H54 (cell line): Measurements from ENCODE around the gene RSF1.

ENCODE experiments used
- DNase-seq: peaks from one replicate; pipeline ENCODE4 v3.0.0; 2011; ENCODE audit warnings: low spot score, mixed read lengths; ENCODE audit not compliant: insufficient read length
- FAIRE-seq: peaks from 3 replicates; lab custom pipeline; 2011; peaks lifted over from hg19 to GRCh38; lab: Jason Lieb, UNC
- POLR2A ChIP-seq: IDR thresholded peaks from 2 replicates; pipeline ENCODE4 v1.6.1; 2011; ENCODE audit warnings: low read depth, mild to moderate bottlenecking, low read length

RSF1 gene

DNA sequence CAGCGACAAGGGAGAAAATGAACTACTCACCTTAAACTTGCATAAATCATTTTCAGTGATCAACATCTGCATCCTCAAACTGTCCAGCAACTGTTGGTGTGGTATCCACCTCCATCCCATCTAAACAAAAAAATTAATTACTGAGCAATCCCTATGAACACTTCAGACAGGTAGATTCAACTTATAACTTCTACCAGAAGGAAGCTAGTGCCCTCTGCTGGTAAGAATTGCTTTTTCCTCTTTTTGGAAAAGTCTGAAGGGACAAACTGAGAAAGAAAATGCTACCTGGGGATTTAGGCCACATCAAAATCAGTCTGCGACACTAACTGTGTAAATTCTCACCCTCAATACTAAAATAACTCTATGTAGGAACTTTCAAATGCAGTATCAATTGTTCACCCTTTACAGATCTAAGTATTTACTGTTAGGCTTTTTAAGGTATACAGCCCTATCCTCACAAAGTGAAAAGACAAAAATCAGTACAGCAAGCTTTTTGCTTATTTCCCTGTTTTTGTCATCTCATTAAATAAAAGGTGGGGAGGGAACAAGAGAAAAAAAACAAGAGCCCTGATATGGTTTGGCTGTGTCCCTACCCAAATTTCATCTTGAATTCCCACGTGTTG is 200.8 kb downstream of the RSF1 start:
- FAIRE-seq (no peak), DNase-seq (no peak)
- TF ChIP-seq POLR2A = no peak

DNA sequence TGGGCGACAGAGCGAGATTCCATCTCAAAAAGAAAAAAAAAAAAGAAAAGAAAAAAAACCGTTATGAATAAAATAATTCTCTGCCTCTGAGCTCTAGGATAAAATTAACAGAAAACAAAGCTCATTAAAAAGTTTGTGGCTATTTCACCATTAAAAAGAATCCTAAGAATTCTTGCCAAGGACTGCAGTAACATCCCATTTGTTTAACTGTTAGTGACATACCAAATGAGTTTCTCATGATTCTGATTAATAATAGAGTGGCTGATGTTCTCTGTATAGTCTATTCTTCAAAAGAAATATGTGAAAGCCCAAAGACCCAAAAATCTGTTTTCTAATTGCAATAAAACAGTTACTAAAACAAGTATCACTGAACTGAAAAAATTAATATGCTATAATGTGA is 202.6 kb downstream of the RSF1 start:
- FAIRE-seq = no peak
- DNase-seq = no peak
- TF ChIP-seq POLR2A = no peak

DNA sequence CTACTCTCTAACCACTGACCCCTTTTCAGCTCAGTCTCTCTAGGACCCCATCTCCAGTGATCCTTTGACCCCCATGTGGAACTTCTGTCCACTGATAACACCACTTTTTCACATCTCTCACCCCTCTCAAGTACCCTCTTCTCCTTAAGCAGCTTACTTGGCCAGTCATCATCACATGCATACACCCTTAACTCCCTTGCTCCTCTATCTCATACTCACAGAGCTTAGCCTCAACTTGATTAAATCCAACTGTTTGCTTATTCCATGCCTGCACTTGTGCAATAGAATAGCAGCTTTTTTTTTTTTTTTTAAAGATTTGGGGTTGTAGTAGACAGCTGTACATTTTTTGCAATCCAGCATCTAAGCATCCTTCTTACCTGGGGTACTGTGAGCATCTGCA is 208.6 kb downstream of the RSF1 start:
- DNase-seq (no peak), FAIRE-seq (no peak)
- TF ChIP-seq POLR2A = no peak
